NCI-H774 (cell line): ENCODE data around the gene KCTD1.

Source experiments
- DNase-seq: peaks from one replicate; lab custom pipeline; 2025; lab: John Stamatoyannopoulos, UW

The KCTD1 gene

DNA sequence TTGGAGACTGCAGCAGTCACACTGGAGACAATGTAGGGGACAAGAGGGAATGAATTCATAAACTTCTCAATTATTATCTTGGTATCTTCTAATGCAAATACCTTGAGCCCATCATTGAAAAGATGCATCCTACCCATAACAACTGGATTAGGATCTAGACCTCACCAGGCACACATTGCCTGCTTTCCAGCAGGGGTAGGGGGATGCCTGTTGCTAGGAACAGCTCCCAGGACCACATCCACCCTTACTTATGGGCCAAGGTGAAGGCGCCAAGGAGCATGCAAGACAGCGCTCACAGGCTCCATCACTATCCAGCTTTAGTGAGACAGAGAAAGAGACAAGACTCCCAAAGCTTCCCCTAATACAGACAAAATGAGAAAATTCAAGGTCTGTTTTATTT lies 24.4 kb downstream of the KCTD1 start:
- DNase-seq, result no peak

GRCh38 chr18:26521617-26522016 lies 26.7 kb downstream of the KCTD1 start:
- no peak for DNase-seq

- DNase-seq, result no peak
These were observed 27.4 kb downstream of the KCTD1 start for GRCh38 chr18:26520974-26521373.

DNA sequence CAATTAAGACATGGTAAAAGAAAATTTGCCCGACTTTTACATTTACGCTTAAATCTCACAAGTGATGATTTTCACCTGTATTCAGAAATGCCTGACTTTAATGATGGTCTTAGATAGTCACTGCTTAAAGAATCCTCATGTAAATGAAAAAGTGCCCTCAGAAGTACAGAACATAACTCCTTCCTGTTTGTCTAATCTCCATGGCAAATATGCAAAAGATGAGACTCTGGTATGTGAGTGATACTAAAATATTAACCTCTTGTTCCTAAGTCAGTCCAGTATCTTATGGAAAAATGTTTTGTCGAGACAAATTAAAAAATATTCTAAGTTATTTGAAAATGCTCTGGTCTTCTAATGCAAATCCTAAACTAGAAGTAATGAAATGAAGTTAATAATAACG lies 29.2 kb downstream of the KCTD1 start:
- DNase-seq, result no peak

GRCh38 chr18:26516964-26517363 lies 31.4 kb downstream of the KCTD1 start:
- no peak for DNase-seq

DNA sequence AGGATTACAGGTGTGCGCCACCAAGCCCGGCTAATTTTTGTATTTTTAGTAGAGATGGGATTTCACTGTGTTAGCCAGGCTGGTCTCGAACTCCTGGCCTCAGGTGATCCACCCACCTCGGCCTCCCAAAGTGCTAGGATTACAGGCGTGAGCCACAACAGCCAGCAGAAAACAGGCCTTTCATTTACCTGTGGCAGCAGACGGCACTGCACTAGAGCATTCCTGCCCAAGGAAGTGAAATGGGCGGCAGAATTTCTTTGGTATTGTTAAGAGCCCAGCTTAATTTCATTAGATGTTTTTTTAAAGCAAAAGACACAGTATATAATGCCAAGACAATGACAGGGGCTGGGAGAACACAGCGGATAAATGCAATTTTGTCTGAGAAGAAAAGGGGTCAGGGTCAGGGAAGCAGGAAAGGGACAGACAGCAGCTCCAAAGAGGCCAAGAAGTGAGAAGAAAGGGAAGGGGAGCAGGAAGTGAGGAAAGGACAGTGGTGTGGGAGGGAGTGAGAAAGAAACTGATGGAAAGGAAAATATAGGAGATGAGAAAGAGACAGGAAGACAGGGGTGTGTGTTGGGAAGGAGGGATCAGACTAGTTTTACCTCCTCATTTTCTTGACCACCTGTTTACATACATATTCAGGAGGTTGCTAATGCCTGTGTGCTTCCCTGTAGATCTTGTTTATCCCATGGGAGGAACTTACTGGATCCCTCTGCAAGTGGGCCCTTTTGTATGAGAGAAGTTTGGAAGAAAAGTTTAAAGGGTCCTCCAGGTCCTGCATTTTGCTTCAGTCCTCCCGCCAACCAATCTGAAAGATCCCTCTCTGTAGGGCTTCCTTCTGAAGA lies 32.5 kb downstream of the KCTD1 start:
- no peak for DNase-seq

GRCh38 chr18:26511339-26512071 lies 36.8 kb downstream of the KCTD1 start:
- DNase-seq, result peak; percentile 66

DNA sequence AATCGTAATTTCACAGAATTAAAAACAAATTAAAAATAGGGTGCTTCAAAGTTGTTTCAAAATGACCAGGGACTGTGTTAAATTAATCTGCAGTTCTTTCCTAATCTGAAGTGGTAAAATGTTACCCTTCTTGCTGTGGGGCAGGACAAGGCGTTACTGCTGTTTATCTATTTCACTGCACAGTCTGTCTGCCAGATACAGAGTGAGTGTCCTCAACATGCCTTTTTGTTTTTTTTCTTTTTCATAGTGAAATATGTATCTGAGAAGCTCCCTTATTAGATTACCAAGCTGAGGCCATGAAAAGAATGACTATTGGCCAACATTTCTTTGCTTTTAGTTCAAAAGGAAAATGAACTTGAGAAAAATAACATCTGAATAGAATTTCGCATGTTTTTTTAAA lies 38.0 kb downstream of the KCTD1 start:
- no peak for DNase-seq

DNA sequence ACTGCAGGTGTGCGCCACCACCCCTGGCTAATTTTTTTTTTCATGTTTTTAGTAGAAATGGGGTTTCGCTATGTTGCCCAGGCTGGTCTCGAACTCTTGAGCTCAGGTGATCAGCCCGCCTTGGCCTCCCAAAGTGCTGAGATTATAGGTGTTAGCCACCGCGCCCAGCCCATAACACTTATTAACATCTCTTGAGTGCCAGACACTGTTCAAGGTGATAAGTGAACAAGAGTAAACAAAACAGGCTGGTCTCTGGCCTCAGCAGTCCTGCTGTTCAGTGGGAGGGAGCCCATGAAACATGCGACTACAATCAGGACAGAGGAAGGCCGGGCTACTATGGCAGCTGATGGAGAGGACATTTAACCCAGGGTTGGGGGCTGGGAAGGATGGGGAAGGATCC lies 42.3 kb downstream of the KCTD1 start:
- DNase-seq, result no peak

DNA sequence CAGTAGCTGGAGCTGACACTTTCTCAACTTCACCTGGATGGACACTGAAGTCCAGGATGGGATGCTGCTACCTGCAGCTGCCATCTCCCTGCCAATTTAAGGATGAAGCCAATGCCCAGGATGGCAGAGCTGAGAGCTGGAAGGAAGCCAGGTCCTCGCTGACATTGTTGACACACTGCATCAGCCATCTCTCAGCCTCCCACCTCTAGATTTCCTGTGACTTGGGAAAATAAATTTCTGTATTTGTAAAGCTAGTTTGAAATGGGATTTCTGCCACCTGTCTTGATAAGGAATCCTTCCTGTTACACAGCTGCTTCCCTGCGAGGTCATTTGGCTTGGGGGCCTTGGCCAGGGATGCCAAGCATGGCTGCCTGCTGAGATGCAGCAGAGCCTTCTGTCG lies 43.5 kb downstream of the KCTD1 start:
- DNase-seq, result no peak

DNA sequence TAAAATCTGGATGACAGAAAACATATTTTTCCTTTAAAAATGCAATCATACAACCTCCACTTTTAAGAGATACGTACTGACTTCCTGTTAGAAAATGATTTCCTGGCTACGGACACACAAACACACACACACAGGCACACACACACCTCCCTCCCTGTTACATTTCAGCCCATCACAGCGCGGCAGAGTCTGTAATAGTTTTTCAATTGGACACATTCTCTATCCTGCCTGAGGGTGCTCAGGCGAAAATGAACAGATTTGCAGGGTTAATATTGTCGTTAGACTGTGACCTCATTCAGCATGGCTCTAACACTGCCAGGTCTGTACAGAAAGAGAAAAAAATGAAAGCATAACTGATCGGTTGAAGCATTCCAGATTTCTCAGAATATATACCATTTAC lies 45.0 kb downstream of the KCTD1 start:
- peak; percentile 32 for DNase-seq

GRCh38 chr18:26502823-26503222 lies 45.5 kb downstream of the KCTD1 start:
- DNase-seq, result no peak

DNA sequence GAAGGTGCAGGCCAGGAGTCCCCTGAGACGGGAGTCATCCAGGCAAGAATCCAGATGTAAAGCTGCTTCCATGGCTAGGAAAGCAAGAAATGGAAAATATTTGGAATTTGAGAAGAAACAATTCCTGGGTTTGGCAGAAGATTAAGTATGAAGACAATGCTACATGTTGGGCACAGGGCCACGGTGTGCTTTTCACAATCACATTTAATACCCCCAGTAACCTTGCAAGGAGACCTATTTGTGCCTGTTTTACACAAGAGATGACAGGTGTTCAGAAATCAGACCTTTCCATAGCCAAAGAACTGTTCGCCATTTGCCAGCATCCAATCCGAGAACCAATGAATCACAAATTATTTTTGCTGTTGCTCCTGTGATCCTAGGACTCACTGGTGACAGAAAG lies 50.5 kb downstream of the KCTD1 start:
- no peak for DNase-seq

DNA sequence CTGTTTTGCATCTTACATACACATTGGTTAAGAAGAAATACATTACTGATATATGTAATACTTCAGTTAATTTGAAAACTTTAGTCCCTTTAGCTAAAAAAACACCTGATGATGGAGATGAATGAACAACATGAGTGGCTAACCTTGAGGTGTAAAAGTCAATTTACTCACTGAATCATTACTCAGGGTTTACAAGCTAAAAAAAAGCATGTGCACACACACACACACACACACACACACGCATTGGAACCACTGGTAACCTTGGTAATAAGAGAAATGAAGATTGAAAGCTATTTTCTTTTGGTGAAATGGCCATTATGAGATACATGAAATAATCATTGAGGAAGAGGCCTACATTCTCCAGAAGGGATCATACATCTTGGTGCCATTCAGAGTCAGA lies 51.8 kb downstream of the KCTD1 start:
- DNase-seq, result no peak

GRCh38 chr18:26495287-26495686 lies 53.1 kb downstream of the KCTD1 start:
- no peak for DNase-seq

DNA sequence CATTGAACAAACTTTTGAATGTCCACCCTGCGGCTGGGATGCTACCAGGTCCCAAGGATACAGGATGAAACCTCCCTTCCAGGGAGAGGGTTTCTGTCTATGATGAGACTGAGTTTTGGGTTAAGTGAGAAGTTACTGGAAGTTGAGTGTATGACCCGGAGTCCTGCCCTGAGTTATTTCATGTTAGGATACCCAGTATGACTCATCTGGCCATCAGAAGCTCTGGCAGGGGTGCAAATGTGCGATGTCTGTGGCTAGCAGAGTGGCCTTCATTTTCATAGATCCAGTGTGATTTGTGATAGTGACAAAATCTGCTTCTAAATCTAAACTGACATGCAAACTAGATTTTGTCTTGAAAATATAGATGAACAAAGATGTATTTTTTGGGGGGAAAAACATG lies 55.3 kb downstream of the KCTD1 start:
- DNase-seq, result no peak

DNA sequence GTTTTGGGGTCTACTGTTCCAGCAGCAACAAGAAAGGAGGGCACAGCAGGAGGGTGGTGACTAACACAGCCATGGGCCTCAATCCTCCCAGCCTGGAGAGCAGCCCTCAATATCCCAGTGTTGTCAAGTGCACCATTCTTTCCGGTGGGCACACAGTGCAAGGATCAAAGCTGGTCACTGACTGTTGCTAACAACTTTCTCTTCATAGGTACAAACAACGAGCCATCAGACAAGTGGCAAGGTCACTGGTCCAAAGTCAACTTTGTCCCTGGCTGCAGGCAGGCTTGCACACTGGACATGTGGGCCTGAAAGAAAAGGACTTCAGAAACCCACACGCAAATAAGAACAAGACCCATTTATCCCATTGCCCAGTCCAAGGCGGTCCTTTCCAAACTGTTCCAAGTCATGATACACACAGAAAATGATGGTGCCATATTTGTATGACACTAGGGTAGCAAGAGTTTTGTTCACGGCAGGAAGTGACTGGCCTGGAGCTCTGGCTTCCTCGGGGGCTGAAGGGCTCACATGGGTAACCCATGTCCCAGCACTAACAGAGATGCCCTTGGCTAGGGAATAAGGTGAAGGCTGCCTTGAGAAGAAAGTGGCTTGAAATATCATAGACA lies 57.0 kb downstream of the KCTD1 start:
- no peak for DNase-seq

DNA sequence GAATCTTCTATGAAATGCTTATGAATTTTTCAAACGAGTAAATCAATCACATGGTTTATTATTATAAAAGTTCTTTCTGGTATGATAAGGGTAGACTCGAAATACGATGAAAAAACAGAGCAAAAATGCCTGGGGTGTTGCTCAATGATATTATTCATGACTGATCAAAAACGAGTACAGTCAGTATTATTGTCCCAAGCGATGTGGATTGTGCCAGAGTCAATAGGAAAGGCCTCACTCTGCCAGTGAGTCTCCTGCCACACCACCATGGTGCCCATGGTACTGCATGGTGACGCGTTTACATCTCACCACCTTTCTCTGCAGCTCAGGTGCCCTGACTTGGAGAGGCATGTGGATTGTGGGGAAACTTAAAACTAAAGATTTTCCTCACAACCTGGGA lies 58.5 kb downstream of the KCTD1 start:
- DNase-seq, result no peak

DNA sequence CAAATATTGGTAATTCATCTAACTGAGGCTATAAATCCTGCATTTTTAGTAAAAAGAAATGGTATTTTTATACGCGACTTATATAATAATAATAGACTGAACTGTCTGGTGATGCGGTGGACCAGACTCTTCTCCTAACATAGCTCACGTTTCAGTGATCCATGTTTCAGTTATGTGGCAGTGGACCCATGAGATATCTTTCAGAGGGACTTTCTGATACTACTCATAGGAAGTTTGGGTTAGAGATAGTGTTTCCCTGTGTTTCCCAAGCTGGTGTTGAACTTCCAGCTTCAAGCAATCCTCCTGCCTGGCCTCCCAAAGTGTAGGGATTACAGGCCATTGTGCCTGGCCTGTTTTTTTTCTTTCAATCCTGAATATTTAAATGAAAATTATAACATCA lies 59.2 kb downstream of the KCTD1 start:
- DNase-seq, result no peak

DNA sequence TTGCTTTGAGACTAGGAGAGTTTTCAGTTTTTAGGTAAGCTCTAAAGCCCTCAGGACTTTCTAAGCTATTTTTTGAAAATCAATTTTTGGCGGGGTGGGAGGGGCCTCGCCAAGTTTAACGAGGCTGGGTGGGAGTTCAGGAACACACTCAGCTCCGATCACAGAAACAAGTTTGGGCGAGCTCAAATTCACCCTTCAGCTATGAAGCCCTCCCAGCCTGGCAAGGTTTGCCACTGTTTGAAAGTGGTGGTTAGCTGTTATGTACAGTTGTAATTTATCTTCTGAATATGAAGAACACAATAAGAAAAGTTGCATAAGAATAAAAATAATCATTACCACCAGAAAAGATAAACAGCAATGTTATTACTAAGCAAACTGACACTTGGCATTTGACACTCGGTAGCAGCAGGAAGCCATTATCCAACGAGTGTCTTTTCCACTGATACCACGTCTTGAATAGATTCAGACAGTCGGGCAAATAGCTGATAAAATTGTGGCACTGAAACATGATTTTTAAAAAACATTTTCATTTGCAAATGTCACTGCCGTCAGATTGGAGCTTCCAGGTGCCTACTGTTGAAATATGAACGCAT lies 59.8 kb downstream of the KCTD1 start:
- DNase-seq, result no peak

- DNase-seq, result no peak
These were observed 60.9 kb downstream of the KCTD1 start for GRCh38 chr18:26487437-26487836.

DNA sequence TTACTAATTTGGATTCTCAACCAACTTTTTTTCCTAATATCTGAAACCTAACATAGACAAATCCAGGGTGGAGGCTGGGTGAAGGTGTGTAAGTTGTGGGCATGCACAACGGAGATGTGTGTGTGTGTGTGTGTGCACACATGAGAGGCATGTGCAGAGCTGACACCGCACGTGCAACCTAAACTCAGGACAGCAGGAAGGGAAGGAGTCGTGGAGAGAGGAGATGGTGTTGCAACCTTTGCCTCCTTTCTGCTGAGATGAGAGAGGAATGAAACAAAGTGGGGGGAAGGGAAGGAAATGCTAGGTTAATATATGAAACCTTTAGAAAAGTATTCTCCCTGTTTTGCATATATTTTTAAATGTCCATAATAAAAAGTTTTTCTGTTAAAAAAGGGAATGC lies 64.7 kb downstream of the KCTD1 start:
- DNase-seq, result no peak

- DNase-seq, result no peak
These were observed 65.8 kb downstream of the KCTD1 start for GRCh38 chr18:26482569-26482968.
